GM18861 (cell line): Measurements from ENCODE around the gene TAS1R2.

Experiments used
- ATAC-seq: cut with Tn5 transposase; IDR thresholded peaks from one replicate; pipeline ENCODE4 v1.9.1; 2021; ENCODE audit not compliant: unreplicated experiment

TAS1R2 gene

DNA sequence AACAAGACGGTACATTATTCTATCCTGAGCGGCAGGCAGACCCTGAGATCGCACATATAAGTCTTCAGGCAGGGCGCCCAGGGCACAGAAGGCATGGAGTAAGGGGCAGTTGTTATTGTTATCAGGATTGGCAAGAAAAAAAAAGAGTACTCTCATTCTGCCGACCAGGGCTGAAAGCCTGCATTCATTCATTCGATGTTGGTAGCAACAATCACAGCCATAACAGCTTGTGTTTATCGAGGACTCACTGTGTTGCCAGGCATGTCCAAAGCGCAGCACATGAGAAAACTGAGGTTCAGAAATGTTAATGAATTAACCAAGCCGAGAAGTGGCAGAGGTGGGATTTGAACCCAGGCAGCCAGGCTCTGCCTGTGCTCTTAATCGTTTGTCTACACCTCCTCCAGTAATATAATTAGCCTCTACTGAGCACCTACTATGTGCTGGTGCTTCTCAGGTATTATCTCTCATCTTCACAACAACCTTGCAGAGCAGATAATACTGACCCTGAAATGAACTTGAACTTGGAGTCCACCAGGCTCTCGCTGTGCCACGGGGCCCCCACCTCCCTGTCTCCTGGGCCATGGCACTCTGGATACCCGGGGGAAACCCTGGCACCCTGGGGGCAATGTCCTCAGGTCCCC is 56.2 kb downstream of the TAS1R2 start:
- ATAC-seq: no peak

DNA sequence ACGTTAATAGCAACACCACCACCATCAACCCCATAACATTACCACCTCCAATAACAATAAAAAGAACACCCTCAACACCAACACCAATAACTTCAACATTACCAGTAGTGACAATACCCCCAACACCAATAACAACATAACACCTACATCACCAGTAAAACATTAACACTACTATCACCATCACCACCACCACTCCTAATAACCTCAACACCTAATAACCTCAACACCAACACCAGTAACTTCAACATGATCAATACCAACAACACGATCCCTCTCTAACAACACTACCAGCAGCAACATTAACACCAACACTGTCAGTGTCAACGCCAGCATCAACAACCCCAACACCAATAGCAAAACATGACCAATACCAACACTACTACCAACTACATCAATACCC is 57.2 kb downstream of the TAS1R2 start:
- ATAC-seq: no peak

GRCh38 chr1:18800258-18800657 is 59.2 kb downstream of the TAS1R2 start:
- no peak for ATAC-seq

DNA sequence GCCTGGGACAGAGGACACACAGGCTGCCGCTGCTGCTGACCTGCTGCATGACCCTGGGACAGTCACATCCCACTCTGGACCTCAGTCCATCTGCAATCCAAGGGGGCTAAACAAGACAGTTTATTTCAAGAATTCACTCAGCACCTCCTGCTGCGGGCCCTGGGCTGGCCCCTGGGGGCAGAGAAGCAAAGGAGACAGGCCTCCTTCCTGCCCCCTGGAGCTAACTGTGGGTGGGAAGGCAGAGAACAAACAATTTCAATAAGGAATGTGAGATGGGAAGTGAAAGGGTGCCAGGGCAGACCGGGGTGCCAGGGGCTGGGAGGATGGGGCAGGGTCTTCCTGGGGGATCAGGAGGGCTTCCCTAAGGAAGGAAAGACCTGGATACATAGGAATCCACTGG is 60.0 kb downstream of the TAS1R2 start:
- ATAC-seq: no peak

GRCh38 chr1:18798946-18799345 is 60.5 kb downstream of the TAS1R2 start:
- ATAC-seq: no peak

- ATAC-seq: no peak
These were observed 60.9 kb downstream of the TAS1R2 start for GRCh38 chr1:18798533-18798932.

- ATAC-seq: no peak
These were observed 62.5 kb downstream of the TAS1R2 start for GRCh38 chr1:18796950-18797349.

DNA sequence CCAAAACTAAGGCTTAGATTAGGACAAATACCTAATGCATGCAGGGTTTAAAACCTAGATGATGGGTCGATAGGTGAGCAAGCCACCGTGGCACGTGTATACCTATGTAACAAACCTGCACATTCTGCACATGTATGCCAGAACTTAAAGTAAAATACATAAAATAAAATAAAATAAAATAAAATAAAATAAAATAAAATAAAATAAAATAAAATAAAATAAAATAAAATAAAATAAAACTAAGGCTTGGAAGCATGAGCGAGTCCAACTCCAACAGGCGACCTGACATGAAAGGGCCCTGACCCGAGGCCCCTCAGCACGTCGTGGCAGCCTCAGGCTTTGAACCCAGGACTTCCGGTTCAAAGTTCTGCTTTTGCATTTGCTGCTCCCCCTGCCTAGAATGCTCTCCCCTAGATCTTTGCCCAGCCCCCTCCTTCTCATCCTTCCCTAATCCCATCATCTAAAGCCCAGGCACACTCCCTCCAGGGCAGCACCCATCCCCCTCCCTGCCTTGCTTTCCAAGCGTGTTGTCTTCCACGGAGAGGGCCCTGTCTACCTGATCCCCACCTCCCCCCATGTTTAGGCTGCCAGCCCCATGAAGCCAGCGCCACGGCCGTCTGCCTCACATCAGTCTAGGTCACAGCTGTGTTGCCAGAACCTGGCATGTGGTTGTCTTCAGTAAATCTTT is 64.3 kb downstream of the TAS1R2 start:
- ATAC-seq: no peak

- ATAC-seq: no peak
These were observed 64.9 kb downstream of the TAS1R2 start for GRCh38 chr1:18794561-18794960.

GRCh38 chr1:18794051-18794450 is 65.4 kb downstream of the TAS1R2 start:
- no peak for ATAC-seq

DNA sequence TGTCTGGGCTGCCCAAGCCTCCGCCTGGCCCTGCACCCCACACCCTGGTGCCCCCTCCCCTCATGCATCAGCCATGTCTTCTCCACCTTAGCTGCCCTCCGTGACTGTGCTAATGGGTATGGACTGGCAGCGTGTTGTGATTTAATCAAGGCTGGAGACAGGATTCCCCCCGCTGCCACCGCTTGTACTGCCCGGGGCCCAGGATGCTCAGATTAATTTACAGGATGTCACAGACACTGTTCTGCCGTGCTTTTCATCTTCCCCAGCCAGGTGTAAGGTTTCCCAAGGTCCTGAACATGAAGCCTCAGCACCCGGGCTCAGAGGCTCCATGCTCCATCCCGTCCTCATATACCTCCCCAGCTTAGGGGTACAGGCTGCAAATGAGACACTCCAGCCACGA is 66.3 kb downstream of the TAS1R2 start:
- no peak for ATAC-seq

- ATAC-seq: no peak
These were observed 66.7 kb downstream of the TAS1R2 start for GRCh38 chr1:18792747-18793146.
